CD14-positive monocyte (primary cell): ENCODE results near the gene ATP6V0A1. TPM values are rescaled to one million over a fixed set of nuclear protein-coding genes. Genes with fewer than 3 reads are reported as not detected.

ENCODE experiments used
- DNase-seq, 3 donors: peaks; one replicate each; pipeline ENCODE4 v3.0.0-alpha.2; 2011 to 2022
- H2AFZ ChIP-seq: 2 replicates; pipeline ENCODE4 v1.6.0; 2012; ENCODE audit warnings: mild to moderate bottlenecking, low read depth, low read length, inconsistent platforms; ENCODE audit not compliant: insufficient read depth, poor library complexity, severe bottlenecking
- H3K27ac ChIP-seq, 2 donors: 1 replicate in 1 of 2; 2 replicates in 1 of 2; pipeline ENCODE4 v1.5.1; 2012 to 2013; ENCODE audit warnings: low read length in 2 of 2, control low read depth in 1 of 2, inconsistent platforms in 1 of 2, low read depth in 1 of 2, mild to moderate bottlenecking in 1 of 2
- H3K27me3 ChIP-seq, 2 donors: one replicate each; pipeline versions ENCODE4 v1.6.0 to v1.6.1; 2011 to 2013; ENCODE audit warnings: low read length in 2 of 2; ENCODE audit not compliant: control insufficient read depth in 2 of 2, insufficient read depth in 2 of 2
- H3K36me3 ChIP-seq, 2 donors: replicated peaks in 1 of 2; 1 replicate in 1 of 2; 2 replicates in 1 of 2; pipeline versions ENCODE4 v1.5.1 to v1.6.1; 2012 to 2013; ENCODE audit warnings: low read length in 2 of 2, control low read depth in 1 of 2, inconsistent platforms in 1 of 2, mild to moderate bottlenecking in 1 of 2; ENCODE audit not compliant: insufficient read depth in 2 of 2, control insufficient read depth in 1 of 2
- H3K4me1 ChIP-seq, 2 donors: 1 replicate in 1 of 2; 2 replicates in 1 of 2; pipeline versions ENCODE4 v1.5.1 to v1.6.1; 2012 to 2013; ENCODE audit warnings: low read length in 2 of 2, control low read depth in 1 of 2, inconsistent platforms in 1 of 2, mild to moderate bottlenecking in 1 of 2, moderate library complexity in 1 of 2; ENCODE audit not compliant: insufficient read depth in 2 of 2, control insufficient read depth in 1 of 2
- H3K4me2 ChIP-seq: replicated peaks from 2 replicates; pipeline ENCODE3; 2012; ENCODE audit warnings: low read length, moderate library complexity, mild to moderate bottlenecking; ENCODE audit not compliant: poor library complexity, severe bottlenecking; ENCODE audit errors: extremely low read depth
- H3K4me3 ChIP-seq, 3 experiments: fragments of 200-600 bp in 1 of 3; sonication (generic) in 1 of 3; replicated peaks in 1 of 3; 1 replicate in 2 of 3; 2 replicates in 1 of 3; pipeline ENCODE4 v1.5.1; 2011 to 2013; ENCODE audit warnings: low read length in 3 of 3, mild to moderate bottlenecking in 3 of 3, control low read depth in 2 of 3, low read depth in 2 of 3, inconsistent platforms in 1 of 3, moderate library complexity in 1 of 3
- H3K79me2 ChIP-seq: 2 replicates; pipeline ENCODE4 v1.6.0; 2012; ENCODE audit warnings: mild to moderate bottlenecking, control low read depth, inconsistent platforms, low read length, moderate library complexity; ENCODE audit not compliant: insufficient read depth
- H3K9ac ChIP-seq: 2 replicates; pipeline ENCODE4 v1.6.0; 2017; ENCODE audit warnings: low read length, mild to moderate bottlenecking; ENCODE audit not compliant: insufficient read depth, poor library complexity, severe bottlenecking
- H3K9me3 ChIP-seq, 2 donors: replicated peaks in 1 of 2; 1 replicate in 1 of 2; 2 replicates in 1 of 2; pipeline versions ENCODE4 v1.5.1 to v1.6.1; 2012 to 2013; ENCODE audit warnings: low read length in 2 of 2, control low read depth in 1 of 2; ENCODE audit not compliant: control insufficient read depth in 1 of 2, insufficient read depth in 1 of 2
- H4K20me1 ChIP-seq: 2 replicates; pipeline ENCODE4 v1.6.0; 2012; ENCODE audit warnings: mild to moderate bottlenecking, low read length, control low read depth, moderate library complexity; ENCODE audit not compliant: insufficient read depth
- H3K27ac Mint-ChIP-seq, 7 donors: one replicate each; pipeline ENCODE4 v1.8.0; 2020; ENCODE audit warnings: mild to moderate bottlenecking in 7 of 7, mixed read lengths in 7 of 7, moderate library complexity in 6 of 7, inconsistent platforms in 2 of 7
- H3K27me3 Mint-ChIP-seq, 3 donors: one replicate each; pipeline ENCODE4 v1.8.0; 2021 to 2022; ENCODE audit warnings: low read depth in 3 of 3, mild to moderate bottlenecking in 3 of 3, mixed read lengths in 3 of 3, moderate library complexity in 3 of 3, inconsistent platforms in 1 of 3
- H3K36me3 Mint-ChIP-seq, 2 donors: one replicate each; pipeline ENCODE4 v1.8.0; 2020; ENCODE audit warnings: mixed read lengths in 2 of 2, inconsistent platforms in 1 of 2, mild to moderate bottlenecking in 1 of 2
- H3K4me1 Mint-ChIP-seq: one replicate; pipeline ENCODE4 v1.8.0; 2020; ENCODE audit warnings: mild to moderate bottlenecking, mixed read lengths
- H3K4me3 Mint-ChIP-seq, 2 donors: one replicate each; pipeline ENCODE4 v1.8.0; 2020; ENCODE audit warnings: mild to moderate bottlenecking in 2 of 2, mixed read lengths in 2 of 2, moderate library complexity in 1 of 2
- H3K9me3 Mint-ChIP-seq, 7 donors: one replicate each; pipeline ENCODE4 v1.8.0; 2020 to 2022; ENCODE audit warnings: mixed read lengths in 7 of 7, mild to moderate bottlenecking in 6 of 7, moderate library complexity in 6 of 7, inconsistent platforms in 2 of 7
- WGBS: methylation state at CpG from one replicate; pipeline ENCODE4 v1.1.5; 2013; ENCODE audit warnings: missing lambda C conversion rate; ENCODE audit not compliant: insufficient coverage; 5-methylcytosine and 5-hydroxymethylcytosine counted together
- intact Hi-C, 2 donors: fragments of 100-400 bp; cut with micrococcal nuclease; formaldehyde crosslinking; loops; one replicate each; pipeline versions ENCODE4 v1.15.0 to v1.15.1; 2023
- polyA plus RNA-seq, 3 donors: library from polyadenylated mRNA; depleted of rRNA in 1 of 3; unstranded in 2 of 3; stranded (reverse) in 1 of 3; fragments of 300-500 nt in 2 of 3; fragments of >200 nt in 1 of 3; fragmentation: Illumina TruSeq in 2 of 3; gene quantifications; 1 replicate in 2 of 3; 2 replicates in 1 of 3; pipeline ENCODE4 v1.2.3, GENCODE V29; 2012 to 2021
- TF ChIP-seq, protein P1 (sequence below): fragments of 200-600 bp; IDR thresholded peaks from one replicate; pipeline ENCODE4 v1.8.0; 2022; ENCODE audit warnings: antibody characterized with exemption, mild to moderate bottlenecking

The ATP6V0A1 gene
- polyA plus RNA-seq, 3 donors: 36.1 to 126 (median 55.1) TPM

DNA sequence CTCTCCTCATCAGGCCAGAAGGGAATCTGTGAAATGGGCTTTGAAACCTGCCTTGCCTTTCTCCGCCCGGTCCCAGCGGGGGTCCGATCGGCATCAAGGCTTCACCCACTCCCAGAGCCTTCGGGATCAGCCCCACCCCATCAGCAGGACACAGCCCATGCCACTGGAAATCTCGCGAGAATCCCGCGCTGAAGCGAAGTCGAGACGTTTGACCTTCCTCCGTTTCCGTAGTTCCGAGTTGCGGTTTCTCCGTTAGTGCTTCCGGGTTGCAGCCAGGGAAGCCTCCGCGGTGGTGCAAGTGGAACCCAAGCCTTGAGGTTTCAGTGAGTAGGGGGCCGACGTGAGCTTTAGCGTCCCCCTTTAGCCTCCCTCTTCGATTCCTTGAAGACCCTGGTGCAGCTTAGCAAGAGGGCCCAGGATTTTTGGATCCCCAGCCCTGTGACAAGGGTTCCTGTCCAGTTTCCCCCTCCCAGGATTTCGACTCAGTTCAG is 103.3 kb downstream of the ATP6V0A1 start, which contains the start of gene COASY:
TSS of gene COASY (plus strand) at position 252 of the 491 bp plus-strand sequence. CDS start 475 bp downstream, outside the sequence.
- Histone ChIP-seq H3K9ac (peak within 1 kb of the TSS; percentile 87), H4K20me1 (peaks cover 22% of the 10 kb centered on the region), H3K9me3 (no peaks in the 10 kb centered on the region), H3K4me2 (peak within 1 kb of the TSS; percentile 100), H3K27ac (peak within 1 kb of the TSS; percentile 88 to 92), H3K36me3 (peaks cover 19 to 27% of the 10 kb centered on the region in 2 donors), H3K79me2 (peaks cover 32% of the 10 kb centered on the region), H3K27me3 (no peaks in the 10 kb centered on the region), H2AFZ (peak within 1 kb of the TSS; percentile 87), H3K4me3 (peak within 1 kb of the TSS; percentile 56 to 92 (median 91)), H3K4me1 (peaks cover 29 to 39% of the 10 kb centered on the region in 2 donors)
- peak; percentile 92 to 96 (median 94) for DNase-seq
- Mint-ChIP-seq H3K4me1 (peaks cover 26% of the 10 kb centered on the region), H3K4me3 (peak within 1 kb of the TSS; percentile 90 to 93), H3K36me3 (peaks cover 21 to 26% of the 10 kb centered on the region in 2 donors), H3K27me3 (peaks cover 0 to 10% (median 0%) of the 10 kb centered on the region in 3 donors), H3K27ac (peak within 1 kb of the TSS; percentile 91 to 97 (median 93)), H3K9me3 (peaks cover 0 to 3% (median 0%) of the 10 kb centered on the region in 7 donors)
- TF ChIP-seq, protein P1, sequence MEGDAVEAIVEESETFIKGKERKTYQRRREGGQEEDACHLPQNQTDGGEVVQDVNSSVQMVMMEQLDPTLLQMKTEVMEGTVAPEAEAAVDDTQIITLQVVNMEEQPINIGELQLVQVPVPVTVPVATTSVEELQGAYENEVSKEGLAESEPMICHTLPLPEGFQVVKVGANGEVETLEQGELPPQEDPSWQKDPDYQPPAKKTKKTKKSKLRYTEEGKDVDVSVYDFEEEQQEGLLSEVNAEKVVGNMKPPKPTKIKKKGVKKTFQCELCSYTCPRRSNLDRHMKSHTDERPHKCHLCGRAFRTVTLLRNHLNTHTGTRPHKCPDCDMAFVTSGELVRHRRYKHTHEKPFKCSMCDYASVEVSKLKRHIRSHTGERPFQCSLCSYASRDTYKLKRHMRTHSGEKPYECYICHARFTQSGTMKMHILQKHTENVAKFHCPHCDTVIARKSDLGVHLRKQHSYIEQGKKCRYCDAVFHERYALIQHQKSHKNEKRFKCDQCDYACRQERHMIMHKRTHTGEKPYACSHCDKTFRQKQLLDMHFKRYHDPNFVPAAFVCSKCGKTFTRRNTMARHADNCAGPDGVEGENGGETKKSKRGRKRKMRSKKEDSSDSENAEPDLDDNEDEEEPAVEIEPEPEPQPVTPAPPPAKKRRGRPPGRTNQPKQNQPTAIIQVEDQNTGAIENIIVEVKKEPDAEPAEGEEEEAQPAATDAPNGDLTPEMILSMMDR: no peak
- 0% methylated on average over 26 of the region's 26 CpGs for WGBS
- intact Hi-C loops: loop anchor here in 1 of 2 donors (1.0 to 2.0 kb wide), 2 partner anchors 15 to 174 kb away; partner anchors contain the start of genes PSMC3IP and STAT3

DNA sequence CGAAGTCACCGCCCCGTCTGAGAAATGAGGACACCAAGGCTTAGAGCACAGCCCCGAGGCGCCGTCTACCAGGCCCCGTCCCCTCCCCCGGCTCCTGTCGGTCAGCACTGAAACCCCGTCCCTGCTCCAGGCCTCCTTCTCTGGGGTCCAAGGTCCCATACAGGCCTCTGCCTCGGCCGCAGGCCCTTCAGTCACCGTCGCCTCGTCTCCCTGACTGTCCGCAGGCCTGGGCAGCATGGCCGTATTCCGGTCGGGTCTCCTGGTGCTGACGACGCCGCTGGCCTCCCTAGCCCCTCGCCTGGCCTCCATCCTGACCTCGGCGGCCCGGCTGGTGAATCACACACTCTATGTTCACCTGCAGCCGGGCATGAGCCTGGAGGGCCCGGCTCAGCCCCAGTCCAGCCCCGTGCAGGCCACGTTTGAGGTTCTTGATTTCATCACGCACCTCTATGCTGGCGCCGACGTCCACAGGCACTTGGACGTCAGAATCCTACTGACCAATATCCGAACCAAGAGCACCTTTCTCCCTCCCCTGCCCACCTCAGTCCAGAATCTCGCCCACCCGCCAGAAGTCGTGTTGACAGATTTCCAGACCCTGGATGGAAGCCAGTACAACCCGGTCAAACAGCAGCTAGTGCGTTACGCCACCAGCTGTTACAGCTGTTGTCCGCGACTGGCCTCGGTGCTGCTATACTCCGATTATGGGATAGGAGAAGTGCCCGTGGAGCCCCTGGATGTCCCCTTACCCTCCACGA is 103.9 kb downstream of the ATP6V0A1 start:
- no peak for DNase-seq
- H3K4me1 ChIP-seq: peaks cover 29 to 43% of the 10 kb centered on the region in 2 donors
- intact Hi-C loops: loop anchor here in 1 of 2 donors (1.0 to 2.0 kb wide), 2 partner anchors 14 to 174 kb away; partner anchors contain the start of genes PSMC3IP and STAT3
- H3K27me3 ChIP-seq: no peaks in the 10 kb centered on the region
- H3K4me2 ChIP-seq: peak overlapping the region; percentile 100
- H3K9ac ChIP-seq: peak overlapping the region; percentile 87
- Mint-ChIP-seq H3K9me3 (peaks cover 0 to 3% (median 0%) of the 10 kb centered on the region in 7 donors), H3K4me1 (peaks cover 27% of the 10 kb centered on the region), H3K4me3 (peak overlapping the region; percentile 90 to 93), H3K27ac (peak overlapping the region; percentile 91 to 97 (median 93)), H3K27me3 (peaks cover 0 to 10% (median 1%) of the 10 kb centered on the region in 3 donors), H3K36me3 (peaks cover 21 to 26% of the 10 kb centered on the region in 2 donors)
- H3K9me3 ChIP-seq: no peaks in the 10 kb centered on the region
- peaks cover 22% of the 10 kb centered on the region for H4K20me1 ChIP-seq
- H2AFZ ChIP-seq: peak overlapping the region; percentile 87
- WGBS: 9% methylated on average over 43 of the region's 48 CpGs
- TF ChIP-seq, protein P1: no peak
- peak overlapping the region; percentile 56 to 92 (median 91) for H3K4me3 ChIP-seq
- peak overlapping the region; percentile 88 to 92 for H3K27ac ChIP-seq
- H3K36me3 ChIP-seq: peaks cover 19 to 27% of the 10 kb centered on the region in 2 donors
- peaks cover 38% of the 10 kb centered on the region for H3K79me2 ChIP-seq
